Prostate gland (tissue), 2 donors: ENCODE data around the gene SGCG. TPM values are rescaled to one million over a fixed set of nuclear protein-coding genes. Genes with fewer than 3 reads are reported as not detected.

Experiments
- DNase-seq: peaks from one replicate; pipeline ENCODE4 v3.0.0-alpha.2; 2019; ENCODE audit warnings: low spot score
- H3K27ac ChIP-seq, 2 donors: fragments of 200-600 bp; sonication (generic); 2 replicates each; pipeline ENCODE4 v1.5.1; 2017 to 2019
- H3K27me3 ChIP-seq: fragments of 200-600 bp; sonication (generic); replicated peaks from 2 replicates; pipeline ENCODE4 v1.5.1; 2019; ENCODE audit not compliant: insufficient read depth
- H3K36me3 ChIP-seq, 2 donors: fragments of 200-600 bp; sonication (generic); 1 replicate in 1 of 2; 2 replicates in 1 of 2; pipeline versions ENCODE4 v1.5.1 to v1.8.1; 2017 to 2019
- H3K4me1 ChIP-seq: fragments of 200-600 bp; sonication (generic); replicated peaks from 2 replicates; pipeline ENCODE4 v1.5.1; 2019
- H3K4me3 ChIP-seq, 2 donors: fragments of 200-600 bp; sonication (generic); 2 replicates each; pipeline ENCODE4 v1.5.1; 2017 to 2019
- H3K9me3 ChIP-seq: fragments of 200-600 bp; sonication (generic); 2 replicates; pipeline ENCODE4 v1.5.1; 2017
- POLR2A ChIP-seq: fragments of 450-650 bp; IDR thresholded peaks from one replicate; pipeline ENCODE4 v1.6.1; 2016; ENCODE audit warnings: antibody characterized with exemption, mild to moderate bottlenecking
- POLR2AphosphoS5 ChIP-seq: sonication (generic); formaldehyde crosslinking; IDR thresholded peaks from one replicate; pipeline ENCODE4 v1.6.1; 2017; ENCODE audit warnings: antibody characterized with exemption
- WGBS: methylation state at CpG from one replicate; pipeline ENCODE4 v1.1.5; 2018; 5-methylcytosine and 5-hydroxymethylcytosine counted together
- intact Hi-C: fragments of 100-400 bp; cut with DNase I; formaldehyde crosslinking; loops from one replicate; pipeline ENCODE4 v1.14.2; 2022
- total RNA-seq, 2 donors: library from RNA; depleted of rRNA; stranded (reverse); fragments of >200 nt; gene quantifications; one replicate each; pipeline ENCODE4 v1.1.0, GENCODE V29; 2016
- TF ChIP-seq, protein P1 (sequence below), 4 experiments: fragments of 200-600 bp in 2 of 4; fragments of 450-650 bp in 2 of 4; sonication (generic) in 2 of 4; IDR thresholded peaks; 1 replicate in 3 of 4; 2 replicates in 1 of 4; pipeline ENCODE4 v1.5.1; 2016 to 2019; ENCODE audit warnings: antibody characterized with exemption in 4 of 4, mild to moderate bottlenecking in 2 of 4, moderate library complexity in 2 of 4

SGCG gene
- total RNA-seq, 2 donors from 2014 or later: 1.3 to 1.9 TPM

DNA sequence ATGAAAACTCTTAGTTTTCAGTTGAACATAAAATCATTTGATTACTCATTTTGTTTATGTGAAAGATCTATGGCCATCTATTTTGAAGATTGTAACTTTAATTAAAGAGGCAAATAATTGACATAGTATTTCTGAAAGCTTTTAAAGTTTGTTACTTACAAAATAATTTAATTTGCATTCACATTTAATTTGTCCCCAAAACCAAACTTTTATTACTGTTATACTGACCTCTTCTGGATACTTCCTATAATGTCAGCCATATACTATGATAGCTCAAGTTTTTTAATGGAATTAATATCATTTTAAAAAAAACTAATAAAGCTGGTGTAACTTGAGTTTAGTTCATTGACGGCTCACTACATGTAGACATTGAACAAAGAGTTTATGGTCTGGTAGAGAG, 4.9 kb upstream of the SGCG start:
- Histone ChIP-seq H3K9me3 (no peaks in the 10 kb centered on the region), H3K4me3 (no peak overlapping the region), H3K27ac (no peak overlapping the region), H3K27me3 (no peaks in the 10 kb centered on the region), H3K36me3 (no peaks in the 10 kb centered on the region), H3K4me1 (no peaks in the 10 kb centered on the region)
- intact Hi-C loops: no loop called here
- TF ChIP-seq, protein P1, sequence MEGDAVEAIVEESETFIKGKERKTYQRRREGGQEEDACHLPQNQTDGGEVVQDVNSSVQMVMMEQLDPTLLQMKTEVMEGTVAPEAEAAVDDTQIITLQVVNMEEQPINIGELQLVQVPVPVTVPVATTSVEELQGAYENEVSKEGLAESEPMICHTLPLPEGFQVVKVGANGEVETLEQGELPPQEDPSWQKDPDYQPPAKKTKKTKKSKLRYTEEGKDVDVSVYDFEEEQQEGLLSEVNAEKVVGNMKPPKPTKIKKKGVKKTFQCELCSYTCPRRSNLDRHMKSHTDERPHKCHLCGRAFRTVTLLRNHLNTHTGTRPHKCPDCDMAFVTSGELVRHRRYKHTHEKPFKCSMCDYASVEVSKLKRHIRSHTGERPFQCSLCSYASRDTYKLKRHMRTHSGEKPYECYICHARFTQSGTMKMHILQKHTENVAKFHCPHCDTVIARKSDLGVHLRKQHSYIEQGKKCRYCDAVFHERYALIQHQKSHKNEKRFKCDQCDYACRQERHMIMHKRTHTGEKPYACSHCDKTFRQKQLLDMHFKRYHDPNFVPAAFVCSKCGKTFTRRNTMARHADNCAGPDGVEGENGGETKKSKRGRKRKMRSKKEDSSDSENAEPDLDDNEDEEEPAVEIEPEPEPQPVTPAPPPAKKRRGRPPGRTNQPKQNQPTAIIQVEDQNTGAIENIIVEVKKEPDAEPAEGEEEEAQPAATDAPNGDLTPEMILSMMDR (IDR thresholded peaks at IDR 0.05): peak in 1 of 4 experiments; percentile 6
- TF ChIP-seq POLR2AphosphoS5: no peak
- 8% methylated on average over 1 of the region's 1 CpG for WGBS
- no peak for DNase-seq

DNA sequence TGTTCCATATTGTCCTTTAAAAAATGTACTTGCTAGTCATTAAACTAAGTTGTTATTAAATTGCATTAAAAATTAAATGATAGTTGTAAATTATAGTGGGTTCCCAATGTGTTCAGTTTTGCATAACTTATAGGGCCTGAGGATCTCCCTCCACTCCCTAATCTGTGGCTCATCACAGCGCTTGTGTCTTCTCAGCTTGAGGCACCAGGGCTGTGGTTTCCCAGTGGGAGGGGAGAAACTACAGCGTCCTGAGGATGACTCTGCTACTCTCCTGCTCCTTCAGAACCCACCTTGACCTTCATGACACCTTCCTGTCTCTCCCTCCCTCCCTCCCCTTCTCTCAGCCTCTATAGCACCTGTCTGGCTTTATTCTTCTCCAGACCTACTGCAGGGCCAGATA, 1.4 kb downstream of the SGCG start:
- Histone ChIP-seq H3K4me1 (no peaks in the 10 kb centered on the region), H3K9me3 (no peaks in the 10 kb centered on the region), H3K27ac (no peak overlapping the region), H3K36me3 (no peaks in the 10 kb centered on the region), H3K27me3 (no peaks in the 10 kb centered on the region), H3K4me3 (no peak overlapping the region)
- TF ChIP-seq POLR2AphosphoS5 (no peak), POLR2A (no peak)
- TF ChIP-seq, protein P1 (IDR thresholded peaks at IDR 0.05): no peak
- DNase-seq: no peak
- WGBS: 62% methylated on average over 2 of the region's 2 CpGs
- intact Hi-C loops: no loop called here

DNA sequence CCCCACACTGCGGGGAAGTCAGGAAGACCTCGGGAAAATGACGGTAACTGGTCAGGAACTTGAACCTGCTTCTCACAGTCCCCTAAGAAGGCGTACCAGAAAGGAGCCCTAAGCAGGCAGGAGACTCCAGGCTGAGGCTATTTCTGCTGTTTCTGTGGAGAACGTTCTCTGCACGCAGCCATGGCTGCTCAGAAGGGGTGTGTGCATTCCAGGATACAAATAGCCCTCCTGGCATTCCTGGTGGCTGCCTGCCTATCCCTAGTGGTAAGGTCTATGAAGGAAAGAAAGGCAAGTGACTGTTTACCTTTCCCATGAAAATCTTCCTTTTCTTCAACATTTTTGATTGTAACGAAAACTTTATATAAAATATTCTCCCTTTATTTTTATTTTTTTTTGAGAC, 2.5 kb downstream of the SGCG start:
- Histone ChIP-seq H3K27ac (no peak overlapping the region), H3K36me3 (no peaks in the 10 kb centered on the region), H3K4me3 (no peak overlapping the region), H3K9me3 (no peaks in the 10 kb centered on the region), H3K4me1 (no peaks in the 10 kb centered on the region), H3K27me3 (no peaks in the 10 kb centered on the region)
- WGBS: 76% methylated on average over 7 of the region's 7 CpGs
- intact Hi-C loops: no loop called here
- DNase-seq: no peak
- TF ChIP-seq, protein P1 (IDR thresholded peaks at IDR 0.05): no peak
- TF ChIP-seq POLR2A: no peak
- TF ChIP-seq POLR2AphosphoS5: no peak

DNA sequence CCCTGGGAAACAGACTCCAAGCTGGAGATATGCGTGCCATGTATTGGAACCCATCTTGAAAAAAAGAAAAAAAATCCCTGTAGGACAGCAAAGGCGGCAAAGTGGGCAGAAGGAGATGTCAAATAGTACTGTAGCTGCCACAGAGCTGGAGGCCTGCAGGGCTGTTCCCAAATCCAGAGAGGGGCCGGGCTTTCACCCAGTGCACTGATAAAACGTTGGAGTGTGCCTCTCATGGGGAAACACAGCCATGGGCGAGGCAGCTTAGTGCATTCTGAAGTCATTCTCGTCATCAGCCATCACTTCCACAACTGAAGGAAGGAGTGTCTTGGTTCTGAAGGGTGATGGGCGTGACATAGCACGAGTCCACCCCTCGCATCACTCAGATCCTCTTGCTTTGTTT, 4.8 kb downstream of the SGCG start:
- TF ChIP-seq, protein P1 (IDR thresholded peaks at IDR 0.05): no peak
- no peak for TF ChIP-seq POLR2A
- no peak for TF ChIP-seq POLR2AphosphoS5
- no peaks in the 10 kb centered on the region for H3K27me3 ChIP-seq
- H3K27ac ChIP-seq: no peak overlapping the region
- H3K36me3 ChIP-seq: no peaks in the 10 kb centered on the region
- H3K9me3 ChIP-seq: no peaks in the 10 kb centered on the region
- no peaks in the 10 kb centered on the region for H3K4me1 ChIP-seq
- 90% methylated on average over 9 of the region's 9 CpGs for WGBS
- no peak for DNase-seq
- intact Hi-C loops: no loop called here
- no peak overlapping the region for H3K4me3 ChIP-seq

DNA sequence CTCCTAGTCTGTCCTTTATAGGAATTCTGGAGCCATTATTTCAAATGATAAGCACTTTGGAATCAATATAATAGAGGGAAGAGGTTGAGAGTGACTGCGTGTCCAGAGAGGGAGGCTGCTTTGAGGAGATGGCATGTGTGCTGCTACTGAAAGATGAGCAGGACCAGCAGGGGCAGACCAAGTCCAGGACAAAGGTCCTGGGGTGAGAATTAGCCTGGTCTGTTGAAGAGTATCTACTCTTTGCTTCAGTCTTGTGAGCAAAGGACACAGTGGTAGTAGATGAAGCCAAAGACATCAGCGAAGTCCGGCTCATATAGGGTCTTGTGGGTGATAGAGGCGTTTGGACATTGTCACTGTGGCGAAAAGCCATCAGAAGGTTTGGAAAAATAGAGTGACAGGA, 21.1 kb downstream of the SGCG start:
- Histone ChIP-seq H3K9me3 (no peaks in the 10 kb centered on the region), H3K27ac (no peak overlapping the region), H3K36me3 (no peaks in the 10 kb centered on the region), H3K4me1 (no peaks in the 10 kb centered on the region), H3K27me3 (no peaks in the 10 kb centered on the region), H3K4me3 (no peak overlapping the region)
- intact Hi-C loops: no loop called here
- WGBS: 95% methylated on average over 5 of the region's 5 CpGs
- TF ChIP-seq POLR2A: no peak
- TF ChIP-seq, protein P1 (IDR thresholded peaks at IDR 0.05): no peak
- TF ChIP-seq POLR2AphosphoS5: no peak
- no peak for DNase-seq
